Ascending aorta (tissue), 2 donors: ENCODE measurements around the gene LPAR6. TPM values are rescaled to one million over a fixed set of nuclear protein-coding genes. Genes with fewer than 3 reads are reported as not detected.

Source experiments
- DNase-seq, 2 donors: peaks; one replicate each; pipeline ENCODE4 v3.0.0-alpha.2; 2019; ENCODE audit warnings: low spot score in 2 of 2
- H3K27ac ChIP-seq, 2 donors: fragments of 200-600 bp; sonication (generic); one replicate each; pipeline ENCODE4 v1.5.1; 2016 to 2017; ENCODE audit warnings: mild to moderate bottlenecking in 1 of 2
- H3K27me3 ChIP-seq: fragments of 200-600 bp; sonication (generic); one replicate; pipeline ENCODE4 v1.5.1; 2017
- H3K36me3 ChIP-seq, 2 donors: fragments of 200-600 bp; sonication (generic); one replicate each; pipeline ENCODE4 v1.5.1; 2016
- H3K4me1 ChIP-seq, 2 donors: fragments of 200-600 bp; sonication (generic); one replicate each; pipeline ENCODE4 v1.5.1; 2016 to 2017; ENCODE audit warnings: mild to moderate bottlenecking in 1 of 2
- H3K4me3 ChIP-seq, 2 donors: fragments of 200-600 bp; sonication (generic); one replicate each; pipeline ENCODE4 v1.5.1; 2016 to 2017; ENCODE audit warnings: mild to moderate bottlenecking in 1 of 2
- H3K9me3 ChIP-seq, 2 donors: fragments of 200-600 bp; sonication (generic); one replicate each; pipeline ENCODE4 v1.5.1; 2016
- intact Hi-C: fragments of 100-400 bp; cut with DNase I; formaldehyde crosslinking; loops from one replicate; pipeline ENCODE4 v1.15.1; 2023
- total RNA-seq: library from RNA; depleted of rRNA; stranded (reverse); fragments of >200 nt; gene quantifications from one replicate; pipeline ENCODE4 v1.1.0, GENCODE V29; 2016
- TF ChIP-seq, protein P1 (sequence below), 3 experiments: fragments of 200-600 bp in 2 of 3; fragments of 450-650 bp in 1 of 3; sonication (generic) in 2 of 3; IDR thresholded peaks; one replicate each; pipeline ENCODE4 v1.5.1; 2016 to 2019; ENCODE audit warnings: antibody characterized with exemption in 3 of 3, mild to moderate bottlenecking in 1 of 3, moderate library complexity in 1 of 3

The LPAR6 gene
- total RNA-seq, 1 donor from 2014 or later = 35.7 TPM

DNA sequence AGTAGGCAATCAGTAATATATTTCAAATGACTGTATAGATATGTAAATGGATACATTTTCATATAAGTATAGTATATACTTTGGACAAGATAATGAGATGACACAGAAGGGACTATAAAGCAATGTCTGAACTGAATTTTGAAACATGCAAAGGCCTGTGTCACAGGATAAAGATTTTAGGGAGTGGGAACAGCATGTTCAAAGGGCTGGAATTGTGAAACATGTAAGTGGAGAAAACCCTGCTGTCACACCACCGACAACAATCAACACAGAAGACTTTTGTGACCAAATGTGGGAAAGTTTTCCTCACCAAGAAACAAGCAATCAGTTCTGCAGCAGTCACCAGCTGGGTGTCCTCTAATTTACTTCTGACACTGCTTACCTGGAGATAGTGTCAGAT lies 42.9 kb downstream of the LPAR6 start:
- intact Hi-C loops = no loop called here
- Histone ChIP-seq H3K9me3 (no peaks in the 10 kb centered on the region), H3K36me3 (peaks cover 4 to 19% of the 10 kb centered on the region in 2 donors), H3K4me3 (no peak overlapping the region), H3K27me3 (no peaks in the 10 kb centered on the region), H3K4me1 (no peaks in the 10 kb centered on the region), H3K27ac (no peak overlapping the region)
- TF ChIP-seq, protein P1, sequence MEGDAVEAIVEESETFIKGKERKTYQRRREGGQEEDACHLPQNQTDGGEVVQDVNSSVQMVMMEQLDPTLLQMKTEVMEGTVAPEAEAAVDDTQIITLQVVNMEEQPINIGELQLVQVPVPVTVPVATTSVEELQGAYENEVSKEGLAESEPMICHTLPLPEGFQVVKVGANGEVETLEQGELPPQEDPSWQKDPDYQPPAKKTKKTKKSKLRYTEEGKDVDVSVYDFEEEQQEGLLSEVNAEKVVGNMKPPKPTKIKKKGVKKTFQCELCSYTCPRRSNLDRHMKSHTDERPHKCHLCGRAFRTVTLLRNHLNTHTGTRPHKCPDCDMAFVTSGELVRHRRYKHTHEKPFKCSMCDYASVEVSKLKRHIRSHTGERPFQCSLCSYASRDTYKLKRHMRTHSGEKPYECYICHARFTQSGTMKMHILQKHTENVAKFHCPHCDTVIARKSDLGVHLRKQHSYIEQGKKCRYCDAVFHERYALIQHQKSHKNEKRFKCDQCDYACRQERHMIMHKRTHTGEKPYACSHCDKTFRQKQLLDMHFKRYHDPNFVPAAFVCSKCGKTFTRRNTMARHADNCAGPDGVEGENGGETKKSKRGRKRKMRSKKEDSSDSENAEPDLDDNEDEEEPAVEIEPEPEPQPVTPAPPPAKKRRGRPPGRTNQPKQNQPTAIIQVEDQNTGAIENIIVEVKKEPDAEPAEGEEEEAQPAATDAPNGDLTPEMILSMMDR (IDR thresholded peaks at IDR 0.05) = no peak
- no peak for DNase-seq

Other genes with a start within 250 kb of the LPAR6 start
- 345 TPM for gene ITM2B, start 179.9 kb downstream of the LPAR6 start, total RNA-seq
- gene RB1, start 109.4 kb downstream of the LPAR6 start, total RNA-seq = 10.6 TPM
- 1.8 TPM for gene RCBTB2, start 120.0 kb upstream of the LPAR6 start, total RNA-seq
- 1.2 TPM for gene CYSLTR2, start 240.8 kb upstream of the LPAR6 start, total RNA-seq